Uterus (tissue), 4 donors: ENCODE results near the gene PLIN3. TPM values are rescaled to one million over a fixed set of nuclear protein-coding genes. Genes with fewer than 3 reads are reported as not detected.

Experiments
- DNase-seq, 2 donors: peaks; one replicate each; pipeline ENCODE4 v3.0.0-alpha.2; 2019 to 2020
- H3K27ac ChIP-seq, 2 donors: fragments of 200-600 bp; sonication (generic); 1 replicate in 1 of 2; 2 replicates in 1 of 2; pipeline ENCODE4 v1.5.1; 2016 to 2018
- H3K27me3 ChIP-seq, 2 donors: fragments of 200-600 bp; sonication (generic); one replicate each; pipeline ENCODE4 v1.5.1; 2018 to 2019; ENCODE audit warnings: control low read depth in 1 of 2
- H3K36me3 ChIP-seq, 2 donors: fragments of 200-600 bp; sonication (generic); one replicate each; pipeline ENCODE4 v1.5.1; 2019; ENCODE audit warnings: control low read depth in 1 of 2
- H3K4me1 ChIP-seq, 2 donors: fragments of 200-600 bp; sonication (generic); one replicate each; pipeline ENCODE4 v1.5.1; 2018 to 2019; ENCODE audit warnings: control low read depth in 1 of 2
- H3K4me3 ChIP-seq, 2 donors: fragments of 200-600 bp; sonication (generic); 1 replicate in 1 of 2; 2 replicates in 1 of 2; pipeline ENCODE4 v1.5.1; 2018 to 2019; ENCODE audit warnings: mild to moderate bottlenecking in 1 of 2
- H3K9me3 ChIP-seq, 2 donors: fragments of 200-600 bp; sonication (generic); one replicate each; pipeline ENCODE4 v1.5.1; 2019; ENCODE audit warnings: control low read depth in 1 of 2
- POLR2A ChIP-seq, 2 donors: fragments of 450-650 bp; IDR thresholded peaks; one replicate each; pipeline ENCODE4 v1.6.1; 2016; ENCODE audit warnings: antibody characterized with exemption in 2 of 2, mild to moderate bottlenecking in 1 of 2, moderate library complexity in 1 of 2
- intact Hi-C: fragments of 100-400 bp; cut with DNase I; formaldehyde crosslinking; loops from one replicate; pipeline ENCODE4 v1.15.1; 2023; ENCODE audit warnings: low total_unique reads
- total RNA-seq, 4 donors: library from RNA; depleted of rRNA in 3 of 4; stranded (reverse); fragments of >200 nt in 3 of 4; gene quantifications; one replicate each; pipeline versions ENCODE4 v1.1.0 to v1.2.4, GENCODE V29; 2014 to 2023
- TF ChIP-seq, protein P1 (sequence below), 4 experiments: fragments of 200-600 bp in 2 of 4; fragments of 450-650 bp in 2 of 4; sonication (generic) in 2 of 4; IDR thresholded peaks; one replicate each; pipeline ENCODE4 v1.5.1; 2016 to 2019; ENCODE audit warnings: antibody characterized with exemption in 4 of 4, mild to moderate bottlenecking in 2 of 4, moderate library complexity in 1 of 4
- donor health status: DM: yes; HTN: yes; CAD: no.

The PLIN3 gene
- total RNA-seq, 4 donors from 2014 or later = 18.7 to 60.8 (median 27.9) TPM

DNA sequence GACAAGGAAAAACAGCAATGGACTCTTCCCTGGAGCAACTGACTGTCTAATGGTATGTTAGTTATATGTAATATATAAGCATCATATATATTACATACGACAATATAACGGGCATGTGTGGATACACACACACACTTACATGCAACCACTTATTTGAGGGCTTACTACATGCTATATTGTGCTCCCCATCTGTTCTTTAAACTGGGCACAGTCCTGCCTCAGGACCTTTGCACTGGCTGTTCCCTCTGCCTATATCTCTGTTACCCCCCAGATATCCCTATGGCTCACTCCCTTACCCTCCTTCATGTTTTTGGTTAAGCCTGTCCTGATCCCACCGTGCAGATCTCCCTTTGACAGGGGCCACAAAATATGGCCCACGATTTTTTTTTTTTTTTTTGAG lies 46.2 kb downstream of the PLIN3 start:
- Histone ChIP-seq H3K9me3 (no peaks in the 10 kb centered on the region), H3K27ac (no peak overlapping the region), H3K4me1 (no peaks in the 10 kb centered on the region), H3K36me3 (no peaks in the 10 kb centered on the region), H3K27me3 (no peaks in the 10 kb centered on the region), H3K4me3 (no peak overlapping the region)
- TF ChIP-seq POLR2A (IDR thresholded peaks at IDR 0.05) = no peak
- TF ChIP-seq, protein P1, sequence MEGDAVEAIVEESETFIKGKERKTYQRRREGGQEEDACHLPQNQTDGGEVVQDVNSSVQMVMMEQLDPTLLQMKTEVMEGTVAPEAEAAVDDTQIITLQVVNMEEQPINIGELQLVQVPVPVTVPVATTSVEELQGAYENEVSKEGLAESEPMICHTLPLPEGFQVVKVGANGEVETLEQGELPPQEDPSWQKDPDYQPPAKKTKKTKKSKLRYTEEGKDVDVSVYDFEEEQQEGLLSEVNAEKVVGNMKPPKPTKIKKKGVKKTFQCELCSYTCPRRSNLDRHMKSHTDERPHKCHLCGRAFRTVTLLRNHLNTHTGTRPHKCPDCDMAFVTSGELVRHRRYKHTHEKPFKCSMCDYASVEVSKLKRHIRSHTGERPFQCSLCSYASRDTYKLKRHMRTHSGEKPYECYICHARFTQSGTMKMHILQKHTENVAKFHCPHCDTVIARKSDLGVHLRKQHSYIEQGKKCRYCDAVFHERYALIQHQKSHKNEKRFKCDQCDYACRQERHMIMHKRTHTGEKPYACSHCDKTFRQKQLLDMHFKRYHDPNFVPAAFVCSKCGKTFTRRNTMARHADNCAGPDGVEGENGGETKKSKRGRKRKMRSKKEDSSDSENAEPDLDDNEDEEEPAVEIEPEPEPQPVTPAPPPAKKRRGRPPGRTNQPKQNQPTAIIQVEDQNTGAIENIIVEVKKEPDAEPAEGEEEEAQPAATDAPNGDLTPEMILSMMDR (IDR thresholded peaks at IDR 0.05) = no peak
- intact Hi-C loops = no loop called here
- no peak for DNase-seq

DNA sequence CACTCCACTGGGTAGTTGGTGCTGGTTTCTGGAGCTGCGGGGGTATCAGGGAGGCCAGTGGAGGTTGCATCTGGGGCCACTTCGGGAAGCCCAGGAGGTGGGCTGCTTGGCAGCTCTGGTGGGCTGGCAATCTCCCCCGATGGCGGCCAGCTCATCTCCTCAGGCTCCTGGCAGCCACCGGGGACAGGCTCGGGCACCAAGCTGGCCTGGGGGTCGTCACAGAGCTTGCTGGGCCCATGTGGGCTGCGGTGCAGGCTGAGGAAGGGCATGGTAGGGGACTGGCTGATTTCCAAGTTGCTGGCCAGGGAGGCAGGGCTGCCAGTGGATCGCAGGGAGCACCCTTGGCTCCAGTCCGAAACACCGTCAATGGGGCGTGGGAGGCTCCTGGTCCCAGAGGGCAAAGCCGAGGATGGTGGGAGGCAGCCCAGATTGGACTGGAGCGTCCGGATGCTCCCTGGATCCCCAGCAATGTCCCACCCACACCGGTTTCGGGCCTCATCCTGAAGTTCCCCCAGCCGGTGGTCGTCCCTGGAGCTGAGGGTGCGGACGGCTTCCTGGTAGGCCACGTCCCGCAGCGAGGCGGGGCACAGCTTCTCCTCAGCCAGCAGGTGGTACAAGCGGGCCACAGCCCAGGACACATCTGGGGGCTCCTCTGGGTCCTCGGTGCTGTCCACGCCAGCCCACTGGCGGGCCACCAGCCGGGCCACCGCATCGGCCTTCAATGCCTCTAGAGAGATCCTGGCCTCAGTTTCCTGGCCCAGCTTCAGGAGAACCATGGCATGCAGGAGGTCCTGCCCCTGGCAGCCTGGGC lies 49.8 kb downstream of the PLIN3 start:
- no peak for TF ChIP-seq POLR2A (IDR thresholded peaks at IDR 0.05)
- TF ChIP-seq, protein P1 (IDR thresholded peaks at IDR 0.05) = no peak
- Histone ChIP-seq H3K27me3 (no peaks in the 10 kb centered on the region), H3K27ac (no peak overlapping the region), H3K9me3 (no peaks in the 10 kb centered on the region), H3K36me3 (no peaks in the 10 kb centered on the region), H3K4me1 (no peaks in the 10 kb centered on the region), H3K4me3 (no peak overlapping the region)
- no peak for DNase-seq
- intact Hi-C loops = no loop called here

- intact Hi-C loops = no loop called here
- Histone ChIP-seq H3K4me3 (no peak overlapping the region), H3K4me1 (no peaks in the 10 kb centered on the region), H3K27ac (no peak overlapping the region), H3K36me3 (no peaks in the 10 kb centered on the region), H3K27me3 (no peaks in the 10 kb centered on the region), H3K9me3 (no peaks in the 10 kb centered on the region)
- DNase-seq = no peak
- no peak for TF ChIP-seq POLR2A (IDR thresholded peaks at IDR 0.05)
- TF ChIP-seq, protein P1 (IDR thresholded peaks at IDR 0.05) = no peak
Observed at GRCh38 chr19:4816950-4817278, 50.6 kb downstream of the PLIN3 start.

GRCh38 chr19:4816202-4816949 lies 51.1 kb downstream of the PLIN3 start:
- Histone ChIP-seq H3K27me3 (no peaks in the 10 kb centered on the region), H3K36me3 (no peaks in the 10 kb centered on the region), H3K27ac (no peak overlapping the region), H3K9me3 (no peaks in the 10 kb centered on the region), H3K4me1 (no peaks in the 10 kb centered on the region), H3K4me3 (no peak overlapping the region)
- intact Hi-C loops = no loop called here
- DNase-seq = no peak
- TF ChIP-seq, protein P1 (IDR thresholded peaks at IDR 0.05) = no peak
- no peak for TF ChIP-seq POLR2A (IDR thresholded peaks at IDR 0.05)
